ENCODE results near the gene PSG4. TPM values are rescaled to one million over a fixed set of nuclear protein-coding genes. Genes with fewer than 3 reads are reported as not detected.
"Not testable (repeated sequence)": the region's sequence is repeated elsewhere in the genome, so short reads cannot be mapped to it uniquely, and the experiment has no call there.

PSG4 gene
- total and polyA plus RNA-seq, 5 donors from 2014 or later = 0.76 TPM; not detected in 4

DNA sequence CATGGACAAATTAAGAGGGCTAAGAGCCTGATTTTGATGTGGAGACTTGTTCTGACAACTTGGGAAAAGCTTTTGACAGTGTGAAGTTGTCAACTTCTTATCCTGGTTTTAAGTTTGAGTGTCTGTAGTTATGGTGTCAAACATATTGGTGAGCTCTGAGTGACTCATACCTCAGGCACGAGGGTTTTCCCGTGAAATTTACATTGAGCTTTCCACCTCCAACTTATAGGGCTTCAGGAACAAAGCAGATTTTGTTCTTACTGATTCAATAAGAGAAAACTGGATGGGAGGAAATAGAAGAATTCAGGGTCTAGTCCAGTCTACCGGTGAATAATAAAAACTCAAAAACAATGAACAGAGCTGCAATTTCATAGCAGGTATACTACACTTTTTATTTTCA is 30.2 kb upstream of the PSG4 start:
- not testable (repeated sequence) for H3K4me3 ChIP-seq (ENCODE audit: low read depth, low read length); DNase-seq; H3K4me1 ChIP-seq (ENCODE audit: control insufficient read depth, insufficient read depth, low read length, poor library complexity, severe bottlenecking); H3K27ac ChIP-seq (ENCODE audit: insufficient read depth, low read length, poor library complexity, severe bottlenecking); H3K36me3 ChIP-seq (ENCODE audit: control insufficient read depth, insufficient read depth, low read length); H3K4me1 Mint-ChIP-seq; H3K27me3 ChIP-seq (ENCODE audit: control insufficient read depth, insufficient read depth, low read length); H3K27me3 Mint-ChIP-seq; H3K36me3 Mint-ChIP-seq; H3K4me3 Mint-ChIP-seq; H3K27ac Mint-ChIP-seq; H3K9me3 ChIP-seq (ENCODE audit: control insufficient read depth in 2 of 2, low read length in 2 of 2); ATAC-seq (ENCODE audit: low read depth in 2 of 2)
- peaks cover 0 to 16% (median 8%) of the 10 kb centered on the region in 7 donors for H3K9me3 Mint-ChIP-seq

- Mint-ChIP-seq H3K36me3 (no peaks in the 10 kb centered on the region), H3K27ac (no peak overlapping the region), H3K27me3 (no peaks in the 10 kb centered on the region), H3K4me1 (no peaks in the 10 kb centered on the region), H3K9me3 (peaks cover 0 to 21% (median 12%) of the 10 kb centered on the region in 7 donors), H3K4me3 (no peak overlapping the region)
- Histone ChIP-seq H3K36me3 (ENCODE audit: control insufficient read depth, insufficient read depth, low read length) (no peaks in the 10 kb centered on the region), H3K27me3 (ENCODE audit: control insufficient read depth, insufficient read depth, low read length) (no peaks in the 10 kb centered on the region), H3K27ac (ENCODE audit: insufficient read depth, low read length, poor library complexity, severe bottlenecking) (no peak overlapping the region), H3K4me3 (ENCODE audit: low read depth, low read length) (no peak overlapping the region), H3K9me3 (ENCODE audit: control insufficient read depth in 2 of 2, low read length in 2 of 2) (peaks cover 22 to 27% of the 10 kb centered on the region in 2 experiments), H3K4me1 (ENCODE audit: control insufficient read depth, insufficient read depth, low read length, poor library complexity, severe bottlenecking) (no peaks in the 10 kb centered on the region)
- no peak for DNase-seq
- no peak for ATAC-seq (ENCODE audit: low read depth in 2 of 2)
Measured at GRCh38 chr19:43229315-43229714, 23.9 kb upstream of the PSG4 start.

GRCh38 chr19:43228730-43229129 is 23.3 kb upstream of the PSG4 start:
- H3K4me3 Mint-ChIP-seq; H3K27ac ChIP-seq (ENCODE audit: insufficient read depth, low read length, poor library complexity, severe bottlenecking); H3K4me1 ChIP-seq (ENCODE audit: control insufficient read depth, insufficient read depth, low read length, poor library complexity, severe bottlenecking); H3K36me3 Mint-ChIP-seq; H3K4me1 Mint-ChIP-seq; H3K4me3 ChIP-seq (ENCODE audit: low read depth, low read length); H3K27me3 Mint-ChIP-seq; H3K36me3 ChIP-seq (ENCODE audit: control insufficient read depth, insufficient read depth, low read length); ATAC-seq (ENCODE audit: low read depth in 2 of 2); H3K27me3 ChIP-seq (ENCODE audit: control insufficient read depth, insufficient read depth, low read length); H3K27ac Mint-ChIP-seq: not testable (repeated sequence)
- peak in 1 of 3 donors; percentile 13 for DNase-seq
- H3K9me3 ChIP-seq (ENCODE audit: control insufficient read depth in 2 of 2, low read length in 2 of 2) = peaks cover 22 to 27% of the 10 kb centered on the region in 2 experiments
- H3K9me3 Mint-ChIP-seq = peaks cover 0 to 24% (median 12%) of the 10 kb centered on the region in 7 donors

- DNase-seq; H3K4me1 Mint-ChIP-seq; H3K27me3 Mint-ChIP-seq; H3K4me3 ChIP-seq (ENCODE audit: low read depth, low read length); H3K4me1 ChIP-seq (ENCODE audit: control insufficient read depth, insufficient read depth, low read length, poor library complexity, severe bottlenecking); H3K4me3 Mint-ChIP-seq; H3K27ac ChIP-seq (ENCODE audit: insufficient read depth, low read length, poor library complexity, severe bottlenecking); ATAC-seq (ENCODE audit: low read depth in 2 of 2); H3K36me3 ChIP-seq (ENCODE audit: control insufficient read depth, insufficient read depth, low read length); H3K27me3 ChIP-seq (ENCODE audit: control insufficient read depth, insufficient read depth, low read length); H3K27ac Mint-ChIP-seq; H3K36me3 Mint-ChIP-seq: not testable (repeated sequence)
- H3K9me3 Mint-ChIP-seq = peaks cover 0 to 24% (median 12%) of the 10 kb centered on the region in 7 donors
- H3K9me3 ChIP-seq (ENCODE audit: control insufficient read depth in 2 of 2, low read length in 2 of 2) = peaks cover 22 to 27% of the 10 kb centered on the region in 2 experiments
Measured at GRCh38 chr19:43226986-43227385, 21.5 kb upstream of the PSG4 start.

DNA sequence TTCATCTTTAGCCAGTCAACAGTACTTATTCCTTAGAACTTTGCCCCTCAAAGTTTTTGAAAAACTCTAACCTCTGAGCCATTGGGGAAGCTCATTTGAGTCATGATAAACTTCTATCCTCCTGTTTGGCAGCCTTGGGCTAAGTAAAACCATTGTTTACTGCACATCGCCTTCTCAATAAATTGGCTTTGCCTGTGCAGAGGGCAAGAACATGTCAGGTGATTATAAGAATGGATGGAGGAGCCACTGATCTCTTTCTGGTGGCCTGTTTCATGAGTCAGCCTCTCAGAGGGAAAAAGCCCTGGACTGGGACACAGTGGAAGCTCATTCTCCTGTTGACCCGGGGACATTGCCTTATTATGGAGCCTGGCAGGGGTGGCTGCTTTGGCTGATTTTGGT is 19.4 kb upstream of the PSG4 start:
- H3K9me3 Mint-ChIP-seq = peaks cover 0 to 21% (median 10%) of the 10 kb centered on the region in 7 donors
- Histone ChIP-seq H3K4me3 (ENCODE audit: low read depth, low read length) (no peak overlapping the region), H3K27me3 (ENCODE audit: control insufficient read depth, insufficient read depth, low read length) (no peaks in the 10 kb centered on the region), H3K4me1 (ENCODE audit: control insufficient read depth, insufficient read depth, low read length, poor library complexity, severe bottlenecking) (no peaks in the 10 kb centered on the region), H3K36me3 (ENCODE audit: control insufficient read depth, insufficient read depth, low read length) (no peaks in the 10 kb centered on the region), H3K27ac (ENCODE audit: insufficient read depth, low read length, poor library complexity, severe bottlenecking) (no peak overlapping the region), H3K9me3 (ENCODE audit: control insufficient read depth in 2 of 2, low read length in 2 of 2) (peaks cover 16 to 27% of the 10 kb centered on the region in 2 experiments)
- ATAC-seq (ENCODE audit: low read depth in 2 of 2) (no peak), DNase-seq (no peak)
- no peaks in the 10 kb centered on the region for H3K27me3 Mint-ChIP-seq
- no peaks in the 10 kb centered on the region for H3K36me3 Mint-ChIP-seq
- H3K4me3 Mint-ChIP-seq = no peak overlapping the region
- peaks cover 0 to 1% (median 0%) of the 10 kb centered on the region in 4 donors for H3K4me1 Mint-ChIP-seq
- no peak overlapping the region for H3K27ac Mint-ChIP-seq

- H3K4me3 Mint-ChIP-seq; H3K36me3 Mint-ChIP-seq; H3K27ac Mint-ChIP-seq; H3K27ac ChIP-seq (ENCODE audit: insufficient read depth, low read length, poor library complexity, severe bottlenecking); H3K27me3 Mint-ChIP-seq; H3K4me1 ChIP-seq (ENCODE audit: control insufficient read depth, insufficient read depth, low read length, poor library complexity, severe bottlenecking); ATAC-seq (ENCODE audit: low read depth in 2 of 2); H3K36me3 ChIP-seq (ENCODE audit: control insufficient read depth, insufficient read depth, low read length); H3K4me1 Mint-ChIP-seq; H3K27me3 ChIP-seq (ENCODE audit: control insufficient read depth, insufficient read depth, low read length); DNase-seq; H3K4me3 ChIP-seq (ENCODE audit: low read depth, low read length): not testable (repeated sequence)
- peaks cover 0 to 19% (median 7%) of the 10 kb centered on the region in 7 donors for H3K9me3 Mint-ChIP-seq
- peaks cover 13 to 25% of the 10 kb centered on the region in 2 experiments for H3K9me3 ChIP-seq (ENCODE audit: control insufficient read depth in 2 of 2, low read length in 2 of 2)
Measured at GRCh38 chr19:43224201-43224854, 18.9 kb upstream of the PSG4 start.

DNA sequence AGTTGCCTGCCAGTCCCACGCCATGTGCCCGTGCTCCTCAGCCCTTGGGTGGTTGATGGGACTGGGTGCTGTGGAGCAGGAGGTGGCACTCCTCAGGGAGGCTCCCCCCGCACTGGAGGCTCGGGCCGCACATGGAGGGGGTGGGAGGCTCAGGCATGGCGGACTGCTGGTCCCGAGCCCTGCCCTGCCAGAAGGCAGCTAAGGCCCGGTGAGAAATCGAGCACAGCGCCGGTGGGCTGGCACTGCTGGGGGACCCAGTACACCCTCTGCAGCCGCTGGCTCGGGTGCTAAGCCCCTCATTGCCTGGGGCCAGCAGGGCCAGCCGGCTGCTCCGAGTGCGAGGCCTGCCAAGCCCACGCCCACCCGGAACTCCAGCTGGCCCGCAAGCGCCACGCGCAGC is 16.5 kb upstream of the PSG4 start:
- not testable (repeated sequence) for H3K36me3 Mint-ChIP-seq; H3K4me3 ChIP-seq (ENCODE audit: low read depth, low read length); H3K4me1 Mint-ChIP-seq; H3K36me3 ChIP-seq (ENCODE audit: control insufficient read depth, insufficient read depth, low read length); ATAC-seq (ENCODE audit: low read depth in 2 of 2); H3K27ac Mint-ChIP-seq; H3K27me3 Mint-ChIP-seq; H3K9me3 ChIP-seq (ENCODE audit: control insufficient read depth in 2 of 2, low read length in 2 of 2); H3K4me3 Mint-ChIP-seq; H3K27me3 ChIP-seq (ENCODE audit: control insufficient read depth, insufficient read depth, low read length); H3K27ac ChIP-seq (ENCODE audit: insufficient read depth, low read length, poor library complexity, severe bottlenecking); DNase-seq; H3K9me3 Mint-ChIP-seq; H3K4me1 ChIP-seq (ENCODE audit: control insufficient read depth, insufficient read depth, low read length, poor library complexity, severe bottlenecking)

- not testable (repeated sequence) for H3K9me3 ChIP-seq (ENCODE audit: control insufficient read depth in 2 of 2, low read length in 2 of 2); H3K36me3 Mint-ChIP-seq; H3K4me3 ChIP-seq (ENCODE audit: low read depth, low read length); DNase-seq; H3K27ac ChIP-seq (ENCODE audit: insufficient read depth, low read length, poor library complexity, severe bottlenecking); H3K36me3 ChIP-seq (ENCODE audit: control insufficient read depth, insufficient read depth, low read length); H3K27me3 Mint-ChIP-seq; H3K9me3 Mint-ChIP-seq; H3K4me1 Mint-ChIP-seq; H3K4me3 Mint-ChIP-seq; ATAC-seq (ENCODE audit: low read depth in 2 of 2); H3K4me1 ChIP-seq (ENCODE audit: control insufficient read depth, insufficient read depth, low read length, poor library complexity, severe bottlenecking); H3K27me3 ChIP-seq (ENCODE audit: control insufficient read depth, insufficient read depth, low read length); H3K27ac Mint-ChIP-seq
Measured at GRCh38 chr19:43219136-43219535, 13.7 kb upstream of the PSG4 start.

Data from CD4-positive, CD25-positive, alpha-beta regulatory T cell (primary cell).